HCT116 (cell line): ENCODE results near the gene ADD3. TPM values are rescaled to one million over a fixed set of nuclear protein-coding genes. Genes with fewer than 3 reads are reported as not detected.

Source experiments
- ATAC-seq: fragments of 200-7000 bp; cut with Tn5 transposase; 2 replicates; pipeline ENCODE4 v1.9.1; 2020; ENCODE audit warnings: mild to moderate bottlenecking, moderate library complexity
- BruUV-seq: library from RNA; stranded (reverse); fragments of 400-500 nt; replicated peaks from 2 replicates; lab custom pipeline; 2021; lab: Mats Ljungman, UMichigan
- CTCF ChIA-PET: fragments of 300-600 bp; sonication (Branson Sonifier 250); formaldehyde crosslinking; loops from one replicate; lab custom pipeline; 2021; ENCODE audit warnings: antibody characterized with exemption; lab: Charles Lee
- POLR2A ChIA-PET: fragments of 300-600, 350-600 bp; sonication (Branson Sonifier 250); formaldehyde crosslinking; loops from one replicate; lab custom pipeline; 2021; ENCODE audit warnings: antibody characterized with exemption; lab: Charles Lee
- RAD21 ChIA-PET, 2 experiments: fragments of 300-600 bp; sonication (Branson Sonifier 250); formaldehyde crosslinking; loops; one replicate each; lab custom pipeline; 2023; ENCODE audit warnings: low total read pairs in 2 of 2; ENCODE audit not compliant: uncharacterized antibody in 2 of 2, unreplicated experiment in 2 of 2, low non-redundant PET in 1 of 2; lab: Charles Lee
- DNase-seq: peaks from one replicate; pipeline ENCODE4 v3.0.0-alpha.2; 2010; ENCODE audit warnings: low read depth, low spot score
- H2AFZ ChIP-seq: fragments of 200-600 bp; shearing (Covaris generic), sonication (generic); 2 replicates; pipeline ENCODE4 v1.6.1; 2017; ENCODE audit warnings: low read depth, mixed run types, mixed read lengths, antibody characterized with exemption, low read length; ENCODE audit not compliant: poor library complexity, severe bottlenecking
- H3K27ac ChIP-seq: 2 replicates; pipeline ENCODE4 v1.5.1; 2012; ENCODE audit warnings: low read depth, low read length
- H3K27me3 ChIP-seq: fragments of 200-600 bp; sonication (generic); 2 replicates; pipeline ENCODE4 v1.6.1; 2016; ENCODE audit warnings: mixed run types, low read length, mixed read lengths; ENCODE audit not compliant: insufficient read depth
- H3K36me3 ChIP-seq, 2 experiments: fragments of 200-500 bp in 1 of 2; fragments of 200-600 bp in 1 of 2; sonication (Bioruptor generic) in 1 of 2; sonication (generic) in 1 of 2; 2 replicates each; pipeline versions ENCODE4 v1.5.1 to v1.6.1; 2014 to 2016; ENCODE audit warnings: low read length in 2 of 2, inconsistent platforms in 1 of 2, mixed read lengths in 1 of 2, mixed run types in 1 of 2; ENCODE audit not compliant: insufficient read depth in 2 of 2, control insufficient read depth in 1 of 2
- H3K4me1 ChIP-seq, 2 experiments: fragments of 200-600 bp in 1 of 2; sonication (generic) in 1 of 2; 2 replicates each; pipeline versions ENCODE4 v1.5.1 to v1.6.1; 2012 to 2017; ENCODE audit warnings: low read length in 2 of 2, inconsistent platforms in 1 of 2, mild to moderate bottlenecking in 1 of 2, mixed read lengths in 1 of 2, mixed run types in 1 of 2, moderate library complexity in 1 of 2; ENCODE audit not compliant: insufficient read depth in 2 of 2, control insufficient read depth in 1 of 2
- H3K4me2 ChIP-seq: fragments of 200-600 bp; sonication (generic); 2 replicates; pipeline ENCODE4 v1.6.1; 2017; ENCODE audit warnings: mixed run types, low read length, mixed read lengths
- H3K4me3 ChIP-seq, 2 experiments: fragments of 200-600 bp in 1 of 2; sonication (generic) in 1 of 2; replicated peaks in 1 of 2; 2 replicates each; pipeline ENCODE4 v1.5.1; 2011 to 2016; ENCODE audit warnings: low read length in 2 of 2, control low read depth in 1 of 2, low read depth in 1 of 2, mild to moderate bottlenecking in 1 of 2, mixed read lengths in 1 of 2, mixed run types in 1 of 2
- H3K79me2 ChIP-seq: fragments of 200-600 bp; sonication (generic); 2 replicates; pipeline ENCODE4 v1.6.1; 2017; ENCODE audit warnings: mild to moderate bottlenecking, mixed run types, low read length, moderate library complexity, mixed read lengths; ENCODE audit not compliant: insufficient read depth
- H3K9ac ChIP-seq: fragments of 200-600 bp; sonication (generic); 2 replicates; pipeline ENCODE4 v1.6.1; 2016; ENCODE audit warnings: low read length, mixed read lengths
- H3K9me2 ChIP-seq: fragments of 200-600 bp; sonication (generic), shearing (Covaris generic); 2 replicates; pipeline ENCODE4 v1.6.1; 2017; ENCODE audit warnings: mixed run types, mild to moderate bottlenecking, moderate library complexity; ENCODE audit not compliant: insufficient read depth
- H3K9me3 ChIP-seq, 2 experiments: fragments of 200-500 bp in 1 of 2; fragments of 200-600 bp in 1 of 2; sonication (Bioruptor generic) in 1 of 2; sonication (generic) in 1 of 2; 2 replicates each; pipeline ENCODE4 v1.6.1; 2014 to 2017; ENCODE audit warnings: low read length in 2 of 2, mixed read lengths in 2 of 2, inconsistent platforms in 1 of 2, low read depth in 1 of 2, mild to moderate bottlenecking in 1 of 2, mixed run types in 1 of 2, moderate library complexity in 1 of 2; ENCODE audit not compliant: control insufficient read depth in 1 of 2, insufficient read depth in 1 of 2
- H4K20me1 ChIP-seq: fragments of 200-600 bp; sonication (generic), shearing (Covaris generic); 2 replicates; pipeline ENCODE4 v1.6.1; 2017; ENCODE audit warnings: mixed run types, mild to moderate bottlenecking, moderate library complexity; ENCODE audit not compliant: insufficient read depth
- CBX3 ChIP-seq: IDR thresholded peaks from 2 replicates; pipeline ENCODE4 v1.6.1; 2012; ENCODE audit warnings: low read depth
- CEBPB ChIP-seq: IDR thresholded peaks from 2 replicates; pipeline ENCODE4 v1.6.1; 2012; ENCODE audit warnings: low read depth
- ELF1 ChIP-seq: IDR thresholded peaks from 2 replicates; pipeline ENCODE4 v1.6.1; 2012; ENCODE audit warnings: low read depth, borderline replicate concordance
- EZH2 ChIP-seq: fragments of 200-600 bp; sonication (generic); IDR thresholded peaks from 2 replicates; pipeline ENCODE4 v1.6.1; 2017; ENCODE audit warnings: antibody characterized with exemption, mixed run types
- EZH2phosphoT487 ChIP-seq: fragments of 200-600 bp; IDR thresholded peaks from 2 replicates; pipeline ENCODE4 v1.6.1; 2018; ENCODE audit warnings: antibody characterized with exemption, borderline replicate concordance
- FOSL1 ChIP-seq: IDR thresholded peaks from 2 replicates; pipeline ENCODE4 v1.6.1; 2012; ENCODE audit warnings: low read depth
- JUND ChIP-seq: IDR thresholded peaks from 2 replicates; pipeline ENCODE4 v1.6.1; 2012
- POLR2AphosphoS5 ChIP-seq: IDR thresholded peaks from 2 replicates; pipeline ENCODE4 v1.6.1; 2011; ENCODE audit warnings: mild to moderate bottlenecking, low read depth, low read length, moderate library complexity
- SIN3A ChIP-seq: IDR thresholded peaks from 2 replicates; pipeline ENCODE4 v1.6.1; 2012; ENCODE audit warnings: low read depth
- SP1 ChIP-seq: IDR thresholded peaks from 2 replicates; pipeline ENCODE4 v1.6.1; 2012; ENCODE audit warnings: low read depth
- YY1 ChIP-seq: IDR thresholded peaks from 2 replicates; pipeline ENCODE4 v1.6.1; 2011; ENCODE audit warnings: low read length, low read depth, moderate library complexity, mild to moderate bottlenecking; ENCODE audit not compliant: insufficient replicate concordance; ENCODE audit errors: extremely low read depth
- intact Hi-C: fragments of 100-400 bp; cut with micrococcal nuclease; formaldehyde crosslinking; loops from 2 replicates; pipeline ENCODE4 v1.10.0; 2022
- total RNA-seq: library from RNA; stranded (reverse); gene quantifications from one replicate; pipeline ENCODE4 v1.2.1, GENCODE V29; 2021; ENCODE audit not compliant: unreplicated experiment
- TF ChIP-seq, protein P1 (sequence below): IDR thresholded peaks from 2 replicates; pipeline ENCODE4 v1.6.1; 2012; ENCODE audit warnings: low read depth
- TF ChIP-seq, protein P2 (sequence below): IDR thresholded peaks from 2 replicates; pipeline ENCODE4 v1.6.1; 2011; ENCODE audit warnings: mild to moderate bottlenecking, low read length, moderate library complexity; ENCODE audit not compliant: insufficient replicate concordance; ENCODE audit errors: extremely low read depth
- TF ChIP-seq, protein P3 (sequence below): IDR thresholded peaks from 2 replicates; pipeline ENCODE4 v1.6.1; 2012

ADD3 gene
- total RNA-seq, 1 experiment from 2014 or later, result 41.1 TPM

GRCh38 chr10:110042181-110042580, 34.4 kb downstream of the ADD3 start:
- DNase-seq, result no peak
- POLR2A ChIA-PET, result no interaction called here

More at GRCh38 chr10:110042181-110042580, 34.4 kb downstream of the ADD3 start:
- 0 out of 2 replicates have a peak, but pooled peaks cover 3% of the 10 kb centered on the region for H3K9me2 ChIP-seq
- no peaks in the 10 kb centered on the region for H3K9me3 ChIP-seq
- intact Hi-C loops, result no loop called here
- no peaks in the 10 kb centered on the region for H3K36me3 ChIP-seq
- TF ChIP-seq FOSL1 (no peak), YY1 (no peak), EZH2 (no peak), JUND (no peak), EZH2phosphoT487 (no peak), CBX3 (no peak), SIN3A (no peak), SP1 (no peak), ELF1 (no peak), POLR2AphosphoS5 (no peak), CEBPB (no peak)
- TF ChIP-seq, protein P1, sequence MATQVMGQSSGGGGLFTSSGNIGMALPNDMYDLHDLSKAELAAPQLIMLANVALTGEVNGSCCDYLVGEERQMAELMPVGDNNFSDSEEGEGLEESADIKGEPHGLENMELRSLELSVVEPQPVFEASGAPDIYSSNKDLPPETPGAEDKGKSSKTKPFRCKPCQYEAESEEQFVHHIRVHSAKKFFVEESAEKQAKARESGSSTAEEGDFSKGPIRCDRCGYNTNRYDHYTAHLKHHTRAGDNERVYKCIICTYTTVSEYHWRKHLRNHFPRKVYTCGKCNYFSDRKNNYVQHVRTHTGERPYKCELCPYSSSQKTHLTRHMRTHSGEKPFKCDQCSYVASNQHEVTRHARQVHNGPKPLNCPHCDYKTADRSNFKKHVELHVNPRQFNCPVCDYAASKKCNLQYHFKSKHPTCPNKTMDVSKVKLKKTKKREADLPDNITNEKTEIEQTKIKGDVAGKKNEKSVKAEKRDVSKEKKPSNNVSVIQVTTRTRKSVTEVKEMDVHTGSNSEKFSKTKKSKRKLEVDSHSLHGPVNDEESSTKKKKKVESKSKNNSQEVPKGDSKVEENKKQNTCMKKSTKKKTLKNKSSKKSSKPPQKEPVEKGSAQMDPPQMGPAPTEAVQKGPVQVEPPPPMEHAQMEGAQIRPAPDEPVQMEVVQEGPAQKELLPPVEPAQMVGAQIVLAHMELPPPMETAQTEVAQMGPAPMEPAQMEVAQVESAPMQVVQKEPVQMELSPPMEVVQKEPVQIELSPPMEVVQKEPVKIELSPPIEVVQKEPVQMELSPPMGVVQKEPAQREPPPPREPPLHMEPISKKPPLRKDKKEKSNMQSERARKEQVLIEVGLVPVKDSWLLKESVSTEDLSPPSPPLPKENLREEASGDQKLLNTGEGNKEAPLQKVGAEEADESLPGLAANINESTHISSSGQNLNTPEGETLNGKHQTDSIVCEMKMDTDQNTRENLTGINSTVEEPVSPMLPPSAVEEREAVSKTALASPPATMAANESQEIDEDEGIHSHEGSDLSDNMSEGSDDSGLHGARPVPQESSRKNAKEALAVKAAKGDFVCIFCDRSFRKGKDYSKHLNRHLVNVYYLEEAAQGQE, result no peak
- TF ChIP-seq, protein P2, sequence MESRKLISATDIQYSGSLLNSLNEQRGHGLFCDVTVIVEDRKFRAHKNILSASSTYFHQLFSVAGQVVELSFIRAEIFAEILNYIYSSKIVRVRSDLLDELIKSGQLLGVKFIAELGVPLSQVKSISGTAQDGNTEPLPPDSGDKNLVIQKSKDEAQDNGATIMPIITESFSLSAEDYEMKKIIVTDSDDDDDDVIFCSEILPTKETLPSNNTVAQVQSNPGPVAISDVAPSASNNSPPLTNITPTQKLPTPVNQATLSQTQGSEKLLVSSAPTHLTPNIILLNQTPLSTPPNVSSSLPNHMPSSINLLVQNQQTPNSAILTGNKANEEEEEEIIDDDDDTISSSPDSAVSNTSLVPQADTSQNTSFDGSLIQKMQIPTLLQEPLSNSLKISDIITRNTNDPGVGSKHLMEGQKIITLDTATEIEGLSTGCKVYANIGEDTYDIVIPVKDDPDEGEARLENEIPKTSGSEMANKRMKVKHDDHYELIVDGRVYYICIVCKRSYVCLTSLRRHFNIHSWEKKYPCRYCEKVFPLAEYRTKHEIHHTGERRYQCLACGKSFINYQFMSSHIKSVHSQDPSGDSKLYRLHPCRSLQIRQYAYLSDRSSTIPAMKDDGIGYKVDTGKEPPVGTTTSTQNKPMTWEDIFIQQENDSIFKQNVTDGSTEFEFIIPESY, result no peak
- TF ChIP-seq, protein P3, sequence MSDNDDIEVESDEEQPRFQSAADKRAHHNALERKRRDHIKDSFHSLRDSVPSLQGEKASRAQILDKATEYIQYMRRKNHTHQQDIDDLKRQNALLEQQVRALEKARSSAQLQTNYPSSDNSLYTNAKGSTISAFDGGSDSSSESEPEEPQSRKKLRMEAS, result no peak
- BruUV-seq, result no TSS peak
- no peaks in the 10 kb centered on the region for H3K27me3 ChIP-seq
- H4K20me1 ChIP-seq, result no peaks in the 10 kb centered on the region
- ATAC-seq, result no peak
- no peaks in the 10 kb centered on the region for H3K4me1 ChIP-seq
- H2AFZ ChIP-seq, result no peak overlapping the region
- H3K4me3 ChIP-seq, result no peak overlapping the region
- CTCF ChIA-PET, result interaction anchor here (0.5 kb wide), 1 partner anchor 124 kb away, joined by 3 read pairs; no protein-coding TSS in a partner anchor
- H3K9ac ChIP-seq, result no peak overlapping the region
- RAD21 ChIA-PET, result no interaction called here
- H3K79me2 ChIP-seq, result no peaks in the 10 kb centered on the region
- no peak overlapping the region for H3K27ac ChIP-seq
- no peak overlapping the region for H3K4me2 ChIP-seq
